GM06990 (cell line): ENCODE results near the gene NEMF.
"Not testable (repeated sequence)": the region's sequence is repeated elsewhere in the genome, so short reads cannot be mapped to it uniquely, and the experiment has no call there.

ENCODE experiments used
- DNase-seq: peaks from one replicate; pipeline ENCODE4 v3.0.0-alpha.2; 2011; ENCODE audit not compliant: insufficient read length; ENCODE audit errors: extremely low read depth
- H3K27me3 ChIP-seq: replicated peaks from 2 replicates; pipeline ENCODE4 v1.6.0; 2011; ENCODE audit warnings: low read length; ENCODE audit not compliant: control insufficient read depth, insufficient read depth
- H3K36me3 ChIP-seq: 2 replicates; pipeline ENCODE4 v1.5.1; 2011; ENCODE audit warnings: low read length; ENCODE audit not compliant: control insufficient read depth, insufficient read depth
- H3K4me3 ChIP-seq: replicated peaks from 2 replicates; pipeline ENCODE4 v1.5.1; 2011; ENCODE audit warnings: low read depth, mild to moderate bottlenecking, control low read depth, low read length
- CTCF ChIP-seq: IDR thresholded peaks from 2 replicates; pipeline ENCODE4 v1.5.1; 2011; ENCODE audit warnings: low read length, control low read depth, mild to moderate bottlenecking, inconsistent platforms; ENCODE audit not compliant: insufficient read depth, poor library complexity, severe bottlenecking

Gene NEMF

GRCh38 chr14:49778421-49778820 lies 74.2 kb downstream of the NEMF start:
- Histone ChIP-seq H3K36me3 (peaks cover 9% of the 10 kb centered on the region), H3K27me3 (no peaks in the 10 kb centered on the region), H3K4me3 (no peak overlapping the region)
- DNase-seq = no peak
- no peak for TF ChIP-seq CTCF

GRCh38 chr14:49774106-49774505 lies 78.5 kb downstream of the NEMF start:
- DNase-seq = no peak
- Histone ChIP-seq H3K4me3 (no peak overlapping the region), H3K36me3 (peaks cover 1% of the 10 kb centered on the region), H3K27me3 (no peaks in the 10 kb centered on the region)
- no peak for TF ChIP-seq CTCF

GRCh38 chr14:49771691-49772090 lies 80.9 kb downstream of the NEMF start:
- H3K27me3 ChIP-seq, DNase-seq, H3K36me3 ChIP-seq, H3K4me3 ChIP-seq: not testable (repeated sequence)

- no peak for DNase-seq
- TF ChIP-seq CTCF = no peak
- Histone ChIP-seq H3K4me3 (peak overlapping the region; percentile 17), H3K27me3 (no peaks in the 10 kb centered on the region), H3K36me3 (peaks cover 1% of the 10 kb centered on the region)
Observed at GRCh38 chr14:49770212-49770817, 82.3 kb downstream of the NEMF start.

- H3K27me3 ChIP-seq = no peaks in the 10 kb centered on the region
- no peak for TF ChIP-seq CTCF
- no peaks in the 10 kb centered on the region; the same call in 1 of the 2 replicates for H3K36me3 ChIP-seq
- DNase-seq = no peak
- peak overlapping the region; percentile 83 for H3K4me3 ChIP-seq
Observed at GRCh38 chr14:49769581-49770211, 82.9 kb downstream of the NEMF start.

- H3K4me3 ChIP-seq = peak overlapping the region; percentile 83
- no peak for TF ChIP-seq CTCF
Observed at GRCh38 chr14:49769171-49769570, 83.4 kb downstream of the NEMF start.

More at GRCh38 chr14:49769171-49769570, 83.4 kb downstream of the NEMF start:
- DNase-seq = no peak
- Histone ChIP-seq H3K36me3 (no peaks in the 10 kb centered on the region; the same call in 1 of the 2 replicates), H3K27me3 (no peaks in the 10 kb centered on the region)
